GM10248 (cell line): Measurements from ENCODE around the gene PAPLN.

Experiments
- CTCF ChIA-PET: fragments of 300-600 bp; sonication (Branson Sonifier 250); formaldehyde crosslinking; extraction: SDS; loops from one replicate; lab custom pipeline; 2021; ENCODE audit warnings: antibody characterized with exemption; lab: Yijun Ruan, JAX
- POLR2A ChIA-PET: fragments of 350-650 bp; sonication (Branson Sonifier 250); formaldehyde crosslinking; extraction: SDS; loops from one replicate; lab custom pipeline; 2020; ENCODE audit warnings: antibody characterized with exemption; lab: Yijun Ruan, JAX
- DNase-seq: peaks from one replicate; pipeline ENCODE4 v3.0.0; 2012; ENCODE audit errors: extremely low spot score
- TF ChIP-seq, protein P1 (sequence below): IDR thresholded peaks from 2 replicates; pipeline ENCODE4 v1.5.1; 2012; ENCODE audit warnings: mild to moderate bottlenecking, low read depth; ENCODE audit errors: extremely low read depth, missing control alignments, control extremely low read depth

The PAPLN gene

DNA sequence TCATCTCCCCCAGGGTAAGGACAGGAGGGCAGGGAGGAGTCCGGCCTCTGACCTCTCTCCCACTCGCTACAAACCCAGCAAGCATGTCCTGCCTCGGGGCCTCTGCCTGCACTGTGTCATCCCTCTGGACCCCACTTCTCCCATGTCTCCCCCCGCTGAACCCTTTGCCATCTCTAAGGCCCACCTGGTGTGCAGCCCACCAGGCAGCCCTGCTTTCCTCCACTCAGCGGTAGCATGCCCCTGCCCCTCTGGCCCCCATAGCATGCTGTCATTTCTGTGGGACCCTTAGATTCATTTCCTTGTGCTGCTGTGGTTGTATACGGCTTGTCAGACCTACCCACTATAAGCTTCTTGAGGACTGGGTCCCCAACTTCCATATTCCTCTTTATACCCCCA is 17.7 kb downstream of the PAPLN start:
- CTCF ChIA-PET: interaction anchor here (1.1 kb wide), 1 partner anchor 19 kb away, joined by 4 read pairs; no protein-coding TSS in a partner anchor
- TF ChIP-seq, protein P1, sequence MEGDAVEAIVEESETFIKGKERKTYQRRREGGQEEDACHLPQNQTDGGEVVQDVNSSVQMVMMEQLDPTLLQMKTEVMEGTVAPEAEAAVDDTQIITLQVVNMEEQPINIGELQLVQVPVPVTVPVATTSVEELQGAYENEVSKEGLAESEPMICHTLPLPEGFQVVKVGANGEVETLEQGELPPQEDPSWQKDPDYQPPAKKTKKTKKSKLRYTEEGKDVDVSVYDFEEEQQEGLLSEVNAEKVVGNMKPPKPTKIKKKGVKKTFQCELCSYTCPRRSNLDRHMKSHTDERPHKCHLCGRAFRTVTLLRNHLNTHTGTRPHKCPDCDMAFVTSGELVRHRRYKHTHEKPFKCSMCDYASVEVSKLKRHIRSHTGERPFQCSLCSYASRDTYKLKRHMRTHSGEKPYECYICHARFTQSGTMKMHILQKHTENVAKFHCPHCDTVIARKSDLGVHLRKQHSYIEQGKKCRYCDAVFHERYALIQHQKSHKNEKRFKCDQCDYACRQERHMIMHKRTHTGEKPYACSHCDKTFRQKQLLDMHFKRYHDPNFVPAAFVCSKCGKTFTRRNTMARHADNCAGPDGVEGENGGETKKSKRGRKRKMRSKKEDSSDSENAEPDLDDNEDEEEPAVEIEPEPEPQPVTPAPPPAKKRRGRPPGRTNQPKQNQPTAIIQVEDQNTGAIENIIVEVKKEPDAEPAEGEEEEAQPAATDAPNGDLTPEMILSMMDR: no peak
- POLR2A ChIA-PET: interaction anchor here (0.6 kb wide), 1 partner anchor 10 kb away, joined by 3 read pairs; no protein-coding TSS in a partner anchor
- no peak for DNase-seq

DNA sequence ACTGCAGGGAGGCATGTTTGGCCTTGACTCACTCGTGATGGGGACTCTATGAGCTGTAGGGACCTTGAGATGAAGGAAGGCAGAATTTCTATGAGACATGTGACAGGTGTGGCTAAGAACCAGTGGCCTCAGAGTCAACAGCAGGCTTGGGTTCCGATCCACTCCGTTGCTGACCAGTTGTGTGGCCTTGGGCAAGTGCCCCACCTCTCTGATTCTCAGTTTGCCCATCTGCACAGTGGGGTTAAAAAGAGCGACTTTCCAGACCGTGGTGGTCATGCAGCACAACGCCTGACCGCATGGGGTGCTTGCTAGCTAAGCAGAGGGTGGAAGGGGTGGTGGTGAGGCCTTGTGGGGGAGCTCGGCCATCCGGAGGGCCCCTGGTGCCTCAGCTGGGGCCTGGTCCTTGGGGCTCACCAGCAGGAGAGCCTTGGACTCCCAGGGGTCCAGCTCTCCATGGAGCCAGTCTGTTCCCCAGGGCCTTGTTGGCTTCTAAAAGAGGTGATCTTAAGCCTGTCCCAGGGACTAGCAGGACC is 18.5 kb downstream of the PAPLN start:
- no peak for DNase-seq
- POLR2A ChIA-PET: interaction anchor here (0.6 kb wide), 1 partner anchor 11 kb away, joined by 3 read pairs; no protein-coding TSS in a partner anchor
- CTCF ChIA-PET: interaction anchor here (1.0 to 1.3 kb wide), 3 partner anchors 18 to 216 kb away, joined by 3 to 5 read pairs (median 4); no protein-coding TSS in a partner anchor
- TF ChIP-seq, protein P1: no peak

DNA sequence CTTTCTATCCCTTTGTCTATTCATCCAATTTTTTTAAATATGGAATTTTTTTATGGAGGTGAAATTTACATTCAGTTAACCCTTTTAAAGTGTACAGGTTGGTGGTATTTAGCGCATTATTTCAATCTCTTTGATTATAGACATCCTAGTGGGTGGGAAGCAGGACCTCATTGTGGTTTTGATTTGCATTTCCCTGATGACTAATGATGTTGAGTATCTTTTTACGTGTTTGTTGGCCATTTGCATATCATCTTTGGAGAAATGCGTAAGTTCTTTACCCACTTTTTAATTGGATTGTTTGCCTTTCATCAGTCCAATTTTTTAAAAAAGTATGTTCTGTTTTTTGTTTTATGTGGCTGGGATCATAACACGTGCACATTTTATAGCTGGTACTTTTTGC is 20.8 kb downstream of the PAPLN start:
- TF ChIP-seq, protein P1: no peak
- ChIA-PET CTCF (interaction anchor here (1.6 kb wide), 1 partner anchor 9 kb away, joined by 3 read pairs; no protein-coding TSS in a partner anchor), POLR2A (no interaction called here)
- no peak for DNase-seq

DNA sequence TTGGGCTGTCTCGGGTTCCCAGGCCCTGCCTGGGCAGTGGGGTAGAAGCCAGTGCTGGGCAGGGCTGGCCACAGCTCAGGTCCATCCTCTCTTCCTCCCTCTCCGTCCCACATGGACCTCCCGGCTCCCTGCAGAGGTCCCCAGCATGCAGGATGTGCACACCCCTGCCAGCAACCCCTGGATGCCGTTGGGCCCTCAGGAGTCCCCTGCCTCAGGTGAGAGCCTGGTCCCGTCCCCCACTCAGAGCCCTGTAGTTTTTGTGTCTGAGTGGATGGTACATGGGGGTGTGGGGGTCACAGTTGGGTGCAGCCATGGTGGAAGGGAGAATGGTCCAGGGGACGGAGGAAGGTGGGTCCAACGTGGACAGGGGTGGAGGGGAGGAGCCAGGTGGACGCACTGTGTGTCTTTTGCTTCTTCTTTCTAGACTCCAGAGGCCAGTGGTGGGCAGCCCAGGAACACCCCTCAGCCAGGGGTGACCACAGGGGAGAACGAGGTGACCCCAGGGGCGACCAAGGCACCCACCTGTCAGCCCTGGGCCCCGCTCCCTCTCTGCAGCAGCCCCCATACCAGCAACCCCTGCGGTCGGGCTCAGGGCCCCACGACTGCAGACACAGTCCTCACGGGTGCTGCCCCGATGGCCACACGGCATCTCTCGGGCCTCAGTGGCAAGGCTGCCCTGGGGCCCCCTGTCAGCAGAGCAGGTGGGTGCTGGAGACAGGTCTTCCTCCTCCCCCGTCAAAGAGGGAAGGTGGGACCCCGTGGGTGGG is 21.7 kb downstream of the PAPLN start:
- ChIA-PET POLR2A (interaction anchor here (0.6 kb wide), 1 partner anchor 1052 kb away, joined by 3 read pairs; no protein-coding TSS in a partner anchor), CTCF (interaction anchor here (1.6 kb wide), 1 partner anchor 10 kb away, joined by 3 read pairs; no protein-coding TSS in a partner anchor)
- TF ChIP-seq, protein P1: no peak
- DNase-seq: no peak

DNA sequence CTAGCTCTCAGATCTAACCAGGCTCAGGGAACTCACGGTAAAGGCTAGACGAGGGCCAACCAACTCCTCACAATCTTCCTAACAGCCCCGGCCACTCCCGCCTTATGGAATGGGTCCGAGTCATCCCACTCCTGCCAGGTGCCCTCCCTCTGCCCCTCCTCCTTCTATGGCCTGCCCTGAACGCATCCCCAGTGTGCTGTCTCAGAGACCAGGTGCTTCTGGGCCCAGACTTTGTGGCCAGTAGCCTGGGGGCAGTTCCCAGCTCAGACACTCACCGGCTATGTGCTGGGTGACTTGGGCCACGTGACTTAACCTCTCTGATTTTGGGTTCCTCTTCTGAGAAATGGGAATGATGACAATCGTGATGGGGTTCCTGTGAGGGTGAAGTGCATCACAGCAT is 22.5 kb downstream of the PAPLN start:
- DNase-seq: no peak
- TF ChIP-seq, protein P1: no peak
- POLR2A ChIA-PET: no interaction called here
- CTCF ChIA-PET: no interaction called here

DNA sequence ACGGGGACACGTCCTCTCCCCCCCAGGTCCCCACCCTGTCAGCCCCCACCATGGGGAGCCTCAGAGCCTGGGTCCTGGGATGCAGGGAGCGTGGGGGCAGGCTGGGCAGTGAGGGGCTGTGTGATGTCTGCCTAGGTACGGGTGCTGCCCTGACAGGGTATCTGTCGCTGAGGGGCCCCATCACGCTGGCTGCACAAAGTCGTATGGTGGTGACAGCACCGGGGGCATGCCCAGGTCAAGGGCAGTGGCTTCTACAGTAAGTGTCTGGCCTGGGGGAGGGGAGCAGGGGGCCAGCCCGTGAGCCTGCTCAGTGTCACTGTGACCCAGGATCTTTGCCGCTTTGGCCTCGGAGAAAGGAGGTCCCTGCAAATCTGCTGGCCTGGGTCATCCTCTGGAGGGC is 23.3 kb downstream of the PAPLN start:
- POLR2A ChIA-PET: no interaction called here
- CTCF ChIA-PET: no interaction called here
- TF ChIP-seq, protein P1: no peak
- DNase-seq: no peak
